ENCODE measurements around the gene C2orf74. TPM values are rescaled to one million over a fixed set of nuclear protein-coding genes. Genes with fewer than 3 reads are reported as not detected.
"Not testable (repeated sequence)": the region's sequence is repeated elsewhere in the genome, so short reads cannot be mapped to it uniquely, and the experiment has no call there.

C2orf74 gene
- total RNA-seq, 2 donors from 2014 or later: 12.7 to 17.2 TPM

DNA sequence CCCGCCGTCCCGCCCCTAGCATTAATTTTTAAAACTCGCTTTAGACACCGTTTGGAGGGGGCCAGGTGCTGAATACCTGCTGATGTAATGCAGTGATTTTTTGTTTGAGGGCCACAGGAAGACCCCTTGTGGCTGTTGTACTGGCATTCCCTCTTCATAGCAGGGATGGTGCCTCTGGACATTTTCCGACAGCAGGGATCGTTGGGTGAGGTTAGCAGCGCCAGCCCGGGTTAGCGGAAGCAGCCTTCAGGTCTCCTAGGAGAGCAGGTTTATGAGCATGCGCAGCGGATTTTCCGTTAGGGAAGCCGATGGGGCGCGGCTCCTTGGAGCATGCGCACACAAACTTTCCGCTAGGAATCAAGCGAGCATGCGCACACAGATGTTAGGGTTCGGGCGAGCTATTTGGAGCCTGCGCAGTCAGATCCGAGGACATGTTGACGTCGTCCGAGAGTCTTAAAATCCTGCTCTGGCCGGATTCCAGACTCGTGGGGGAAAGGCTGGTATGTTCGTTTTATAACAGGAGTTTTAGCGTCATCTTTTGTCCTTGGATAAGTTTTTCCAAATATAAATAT lies 17.2 kb upstream of the C2orf74 start:
- DNase-seq (ENCODE audit: low spot score): peak; percentile 84
- peak overlapping the region; percentile 93 for H3K4me3 ChIP-seq
- no peak for TF ChIP-seq CTCF (IDR thresholded peaks at IDR 0.05)

DNA sequence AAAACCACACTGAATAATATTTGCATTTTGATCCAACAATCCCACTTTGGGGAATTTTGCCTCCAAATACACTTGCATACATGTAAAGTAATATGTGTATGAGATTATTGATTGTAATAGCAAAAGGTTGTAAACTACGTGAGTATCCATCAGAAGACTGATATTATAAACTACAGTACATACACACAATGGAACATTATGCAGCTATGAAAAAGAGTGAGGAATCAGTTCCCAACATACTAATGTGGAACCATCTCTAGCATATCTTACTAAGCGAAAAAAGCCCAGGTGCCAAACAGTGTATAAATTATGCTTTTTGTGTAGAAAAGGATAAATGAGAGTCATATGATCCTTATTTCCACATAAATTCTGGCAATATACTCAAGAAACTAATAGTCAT lies 16.0 kb upstream of the C2orf74 start:
- Histone ChIP-seq H3K27ac (no peak overlapping the region), H3K4me1 (ENCODE audit: control insufficient read depth in 1 of 2, low read depth in 2 of 2) (peaks cover 7 to 8% of the 10 kb centered on the region in 2 donors), H3K9me3 (no peaks in the 10 kb centered on the region), H3K27me3 (replicated peaks; ENCODE audit: insufficient read depth) (no peaks in the 10 kb centered on the region), H3K36me3 (peaks cover 6% of the 10 kb centered on the region), H3K4me3 (peak overlapping the region; percentile 93)
- DNase-seq (ENCODE audit: low spot score) (no peak), ATAC-seq (ENCODE audit: insufficient number of reproducible peaks, low FRiP score, low read depth) (no peak)
- TF ChIP-seq CTCF (IDR thresholded peaks at IDR 0.05): no peak

More for the DNA sequence above, 17.2 kb upstream of the C2orf74 start:
- Histone ChIP-seq H3K9me3 (no peaks in the 10 kb centered on the region), H3K27ac (peak overlapping the region; percentile 76 to 79), H3K27me3 (replicated peaks; ENCODE audit: insufficient read depth) (no peaks in the 10 kb centered on the region), H3K4me1 (ENCODE audit: control insufficient read depth in 1 of 2, low read depth in 2 of 2) (peaks cover 7 to 8% of the 10 kb centered on the region in 2 donors), H3K36me3 (peaks cover 6% of the 10 kb centered on the region)
- ATAC-seq (ENCODE audit: insufficient number of reproducible peaks, low FRiP score, low read depth): peak; percentile 98

- H3K36me3 ChIP-seq; ATAC-seq (ENCODE audit: insufficient number of reproducible peaks, low FRiP score, low read depth); H3K4me3 ChIP-seq; H3K4me1 ChIP-seq (ENCODE audit: control insufficient read depth in 1 of 2, low read depth in 2 of 2); H3K27me3 ChIP-seq (replicated peaks; ENCODE audit: insufficient read depth); H3K27ac ChIP-seq; DNase-seq (ENCODE audit: low spot score); H3K9me3 ChIP-seq: not testable (repeated sequence)
These were observed 13.9 kb upstream of the C2orf74 start for GRCh38 chr2:61148091-61148490.

DNA sequence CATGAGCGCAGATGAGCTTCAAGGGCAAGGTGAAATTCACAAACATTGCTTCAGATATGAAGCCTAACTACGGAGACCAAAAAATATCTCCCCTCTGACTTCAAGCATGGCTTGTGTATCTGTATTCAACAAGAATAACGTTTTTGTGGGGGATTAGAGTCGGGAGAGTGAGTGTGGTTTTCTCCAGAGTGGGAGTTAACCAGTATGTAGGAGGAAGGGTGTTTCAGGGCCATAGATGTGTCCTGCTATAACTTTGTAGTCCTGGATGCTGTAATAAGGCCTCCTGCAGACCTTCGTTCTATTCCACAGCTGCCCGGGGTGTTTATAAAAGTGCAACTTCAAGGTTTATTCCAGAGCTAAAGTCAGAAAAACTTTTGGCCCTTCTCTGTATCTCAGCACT lies 12.9 kb upstream of the C2orf74 start:
- ATAC-seq (ENCODE audit: insufficient number of reproducible peaks, low FRiP score, low read depth) (no peak), DNase-seq (ENCODE audit: low spot score) (no peak)
- Histone ChIP-seq H3K9me3 (no peaks in the 10 kb centered on the region), H3K27ac (no peak overlapping the region), H3K27me3 (replicated peaks; ENCODE audit: insufficient read depth) (no peaks in the 10 kb centered on the region), H3K4me3 (no peak overlapping the region), H3K4me1 (ENCODE audit: control insufficient read depth in 1 of 2, low read depth in 2 of 2) (peaks cover 7 to 8% of the 10 kb centered on the region in 2 donors), H3K36me3 (peaks cover 6% of the 10 kb centered on the region)
- no peak for TF ChIP-seq CTCF (IDR thresholded peaks at IDR 0.05)

DNA sequence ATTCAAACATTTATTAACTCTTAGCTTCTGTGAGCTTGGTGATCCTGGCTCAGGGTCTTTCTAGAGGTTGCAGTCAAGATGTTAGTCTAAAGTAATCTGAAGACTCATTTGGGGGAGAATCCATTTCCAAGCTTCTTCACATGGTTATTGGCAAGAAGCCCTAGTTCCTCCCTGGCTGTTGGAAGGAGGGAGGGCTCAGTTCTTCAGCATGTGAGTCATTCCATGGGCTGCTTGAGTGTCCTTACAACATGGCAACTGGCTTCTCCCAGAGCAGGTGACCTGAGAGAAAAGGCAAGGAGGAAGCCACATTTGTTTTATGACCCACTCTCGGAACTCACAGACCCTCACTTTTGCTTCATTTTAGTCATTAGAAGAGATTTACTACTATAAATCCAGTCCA lies 10.6 kb upstream of the C2orf74 start:
- H3K36me3 ChIP-seq: peaks cover 6% of the 10 kb centered on the region
- H3K27me3 ChIP-seq (replicated peaks; ENCODE audit: insufficient read depth): no peaks in the 10 kb centered on the region
- ATAC-seq (ENCODE audit: insufficient number of reproducible peaks, low FRiP score, low read depth): no peak
- no peak overlapping the region for H3K27ac ChIP-seq
- H3K4me3 ChIP-seq: no peak overlapping the region
- no peaks in the 10 kb centered on the region for H3K4me1 ChIP-seq (ENCODE audit: control insufficient read depth in 1 of 2, low read depth in 2 of 2)
- no peaks in the 10 kb centered on the region for H3K9me3 ChIP-seq
- TF ChIP-seq CTCF (IDR thresholded peaks at IDR 0.05): no peak
- DNase-seq (ENCODE audit: low spot score): no peak

Data from thoracic aorta (tissue), 2 donors.